WTC11 (cell line): ENCODE results near the gene MICU2. TPM values are rescaled to one million over a fixed set of nuclear protein-coding genes. Genes with fewer than 3 reads are reported as not detected.

Source experiments
- ATAC-seq: fragments of 200-7000 bp; cut with Tn5 transposase; 2 replicates; pipeline ENCODE4 v1.10.0; 2021; ENCODE audit warnings: mild to moderate bottlenecking, moderate library complexity
- CTCF ChIA-PET: fragments of 300-600 bp; sonication (Branson Sonifier 250); formaldehyde crosslinking; loops from one replicate; lab custom pipeline; 2021; ENCODE audit warnings: antibody characterized with exemption; lab: Charles Lee
- POLR2A ChIA-PET: fragments of 350-600 bp; sonication (Branson Sonifier 250); formaldehyde crosslinking; loops from one replicate; lab custom pipeline; 2021; ENCODE audit warnings: antibody characterized with exemption; lab: Charles Lee
- DNase-seq: peaks from one replicate; pipeline ENCODE4 v3.0.0; 2021; ENCODE audit warnings: low spot score
- H3K27ac Mint-ChIP-seq: 2 replicates; pipeline ENCODE4 v1.8.0; 2021; ENCODE audit warnings: mixed read lengths
- H3K27me3 Mint-ChIP-seq: 2 replicates; pipeline ENCODE4 v1.8.0; 2021; ENCODE audit warnings: low read depth, mild to moderate bottlenecking, moderate library complexity, mixed read lengths
- H3K36me3 Mint-ChIP-seq: 2 replicates; pipeline ENCODE4 v1.8.0; 2021; ENCODE audit warnings: mixed read lengths
- H3K4me1 Mint-ChIP-seq: 2 replicates; pipeline ENCODE4 v1.8.0; 2022; ENCODE audit warnings: mixed read lengths
- H3K4me3 Mint-ChIP-seq: 2 replicates; pipeline ENCODE4 v1.8.0; 2021; ENCODE audit warnings: mild to moderate bottlenecking, moderate library complexity, mixed read lengths
- H3K9me3 Mint-ChIP-seq: 2 replicates; pipeline ENCODE4 v1.8.0; 2021; ENCODE audit warnings: mixed read lengths
- AR ChIP-seq: fragments of 250-450 bp; sonication (Bioruptor Pico); IDR thresholded peaks from 2 replicates; pipeline ENCODE4 v1.9.0; 2021; ENCODE audit warnings: mild to moderate bottlenecking
- ARID4B ChIP-seq: sonication (generic); formaldehyde crosslinking; IDR thresholded peaks from 2 replicates; pipeline ENCODE4 v1.8.0; 2023; ENCODE audit warnings: missing genetic modification reagents, mild to moderate bottlenecking, borderline replicate concordance
- ATF3 ChIP-seq: sonication (generic); formaldehyde crosslinking; conservative IDR thresholded peaks from 2 replicates; pipeline ENCODE4 v1.8.1; 2022; ENCODE audit warnings: mild to moderate bottlenecking, missing genetic modification reagents
- CREB1 ChIP-seq: sonication (generic); formaldehyde crosslinking; IDR thresholded peaks from 2 replicates; pipeline ENCODE4 v1.8.0; 2023; ENCODE audit warnings: mild to moderate bottlenecking, missing genetic modification reagents
- E2F4 ChIP-seq: sonication (generic); formaldehyde crosslinking; IDR thresholded peaks from 2 replicates; pipeline ENCODE4 v1.8.1; 2022; ENCODE audit warnings: low read depth, mild to moderate bottlenecking, moderate library complexity, missing genetic modification reagents, borderline replicate concordance
- GTF2I ChIP-seq: fragments of 250-450 bp; sonication (Bioruptor Pico); conservative IDR thresholded peaks from 2 replicates; pipeline ENCODE4 v1.4.0; 2021; ENCODE audit warnings: mild to moderate bottlenecking
- JAZF1 ChIP-seq: fragments of 250-450 bp; sonication (Bioruptor Pico); IDR thresholded peaks from 2 replicates; pipeline ENCODE4 v1.9.0; 2021; ENCODE audit warnings: moderate library complexity, mild to moderate bottlenecking, inconsistent platforms
- NFE2L1 ChIP-seq: sonication (generic); formaldehyde crosslinking; IDR thresholded peaks from 2 replicates; pipeline ENCODE4 v1.8.1; 2023; ENCODE audit warnings: missing genetic modification reagents
- NR1H2 ChIP-seq: sonication (generic); formaldehyde crosslinking; IDR thresholded peaks from 2 replicates; pipeline ENCODE4 v1.9.0; 2021; ENCODE audit warnings: mild to moderate bottlenecking, moderate library complexity, missing genetic modification reagents
- PREB ChIP-seq: sonication (generic); formaldehyde crosslinking; IDR thresholded peaks from 2 replicates; pipeline ENCODE4 v1.8.1; 2022; ENCODE audit warnings: mild to moderate bottlenecking, missing genetic modification reagents, moderate library complexity, borderline replicate concordance
- PRRX2 ChIP-seq: fragments of 250-450 bp; sonication (Bioruptor Pico); IDR thresholded peaks from 2 replicates; pipeline ENCODE4 v1.8.0; 2021; ENCODE audit warnings: mild to moderate bottlenecking
- SMAD3 ChIP-seq: sonication (generic); formaldehyde crosslinking; IDR thresholded peaks from 2 replicates; pipeline ENCODE4 v1.8.0; 2022; ENCODE audit warnings: missing genetic modification reagents, mild to moderate bottlenecking, borderline replicate concordance
- STAT6 ChIP-seq: sonication (generic); formaldehyde crosslinking; conservative IDR thresholded peaks from 2 replicates; pipeline ENCODE4 v1.8.1; 2023; ENCODE audit warnings: mild to moderate bottlenecking, low read depth, missing genetic modification reagents, moderate library complexity
- USF2 ChIP-seq: sonication (generic); formaldehyde crosslinking; IDR thresholded peaks from 2 replicates; pipeline ENCODE4 v1.8.1; 2023; ENCODE audit warnings: mild to moderate bottlenecking, missing genetic modification reagents, moderate library complexity
- ZBTB21 ChIP-seq: sonication (generic); formaldehyde crosslinking; IDR thresholded peaks from 2 replicates; pipeline ENCODE4 v1.8.1; 2023; ENCODE audit warnings: mild to moderate bottlenecking, missing genetic modification reagents, borderline replicate concordance
- ZNF138 ChIP-seq: sonication (generic); formaldehyde crosslinking; conservative IDR thresholded peaks from 2 replicates; pipeline ENCODE4 v1.8.1; 2022; ENCODE audit warnings: mild to moderate bottlenecking, moderate library complexity, missing genetic modification reagents
- ZNF263 ChIP-seq: sonication (generic); formaldehyde crosslinking; IDR thresholded peaks from 2 replicates; pipeline ENCODE4 v1.8.1; 2022; ENCODE audit warnings: low read depth, mild to moderate bottlenecking, moderate library complexity, missing genetic modification reagents
- ZNF416 ChIP-seq: fragments of 250-450 bp; sonication (Bioruptor Pico); IDR thresholded peaks from 2 replicates; pipeline ENCODE4 v1.9.0; 2021; ENCODE audit warnings: mild to moderate bottlenecking, inconsistent platforms
- ZNF425 ChIP-seq: fragments of 250-450 bp; sonication (Bioruptor Pico); conservative IDR thresholded peaks from 2 replicates; pipeline ENCODE4 v1.9.0; 2021; ENCODE audit warnings: mild to moderate bottlenecking
- total RNA-seq: library from RNA; stranded (reverse); gene quantifications from 3 replicates; pipeline ENCODE4 v1.2.3, GENCODE V29; 2021

The MICU2 gene
- total RNA-seq, 1 experiment from 2014 or later, result 33.8 TPM

GRCh38 chr13:21615427-21615826 is 11.5 kb upstream of the MICU2 start:
- no peak for TF ChIP-seq ZNF416 (CRISPR knock-in tag)
- TF ChIP-seq NR1H2 (CRISPR knock-in tag), result no peak
- TF ChIP-seq PRRX2 (CRISPR knock-in tag), result no peak
- no peak for TF ChIP-seq PREB (CRISPR knock-in tag)
- TF ChIP-seq USF2 (CRISPR knock-in tag), result no peak
- TF ChIP-seq JAZF1 (CRISPR knock-in tag), result no peak
- no peak for TF ChIP-seq ARID4B (CRISPR knock-in tag)
- TF ChIP-seq ZNF425 (CRISPR knock-in tag), result no peak
- TF ChIP-seq E2F4 (CRISPR knock-in tag), result no peak
- TF ChIP-seq ZBTB21 (CRISPR knock-in tag), result no peak
- no peak for TF ChIP-seq SMAD3
- TF ChIP-seq AR (CRISPR knock-in tag), result no peak
- no peak for TF ChIP-seq ZNF263 (CRISPR knock-in tag)
- TF ChIP-seq GTF2I, result no peak
- no peak for TF ChIP-seq NFE2L1
- no peak for TF ChIP-seq CREB1 (CRISPR knock-in tag)
- no peak for TF ChIP-seq ATF3 (CRISPR knock-in tag)
- no peak for TF ChIP-seq STAT6 (CRISPR knock-in tag)
- TF ChIP-seq ZNF138 (CRISPR knock-in tag), result no peak
- TF ChIP-seq, all 79 proteins: peak for 0
- H3K4me1 Mint-ChIP-seq, result no peaks in the 10 kb centered on the region
- ChIA-PET POLR2A (no interaction called here), CTCF (interaction anchor here (3.6 kb wide), 1 partner anchor 23 kb away, joined by 10 read pairs; no protein-coding TSS in a partner anchor)
- H3K9me3 Mint-ChIP-seq, result no peaks in the 10 kb centered on the region
- H3K27ac Mint-ChIP-seq, result no peak overlapping the region
- no peak overlapping the region for H3K4me3 Mint-ChIP-seq
- no peak for ATAC-seq
- no peak for DNase-seq
- H3K27me3 Mint-ChIP-seq, result no peaks in the 10 kb centered on the region; the same call in 1 of the 2 replicates
- no peaks in the 10 kb centered on the region for H3K36me3 Mint-ChIP-seq
